ENCODE measurements around the gene PHF21B.
"Not testable (repeated sequence)": the region's sequence is repeated elsewhere in the genome, so short reads cannot be mapped to it uniquely, and the experiment has no call there.

The PHF21B gene

DNA sequence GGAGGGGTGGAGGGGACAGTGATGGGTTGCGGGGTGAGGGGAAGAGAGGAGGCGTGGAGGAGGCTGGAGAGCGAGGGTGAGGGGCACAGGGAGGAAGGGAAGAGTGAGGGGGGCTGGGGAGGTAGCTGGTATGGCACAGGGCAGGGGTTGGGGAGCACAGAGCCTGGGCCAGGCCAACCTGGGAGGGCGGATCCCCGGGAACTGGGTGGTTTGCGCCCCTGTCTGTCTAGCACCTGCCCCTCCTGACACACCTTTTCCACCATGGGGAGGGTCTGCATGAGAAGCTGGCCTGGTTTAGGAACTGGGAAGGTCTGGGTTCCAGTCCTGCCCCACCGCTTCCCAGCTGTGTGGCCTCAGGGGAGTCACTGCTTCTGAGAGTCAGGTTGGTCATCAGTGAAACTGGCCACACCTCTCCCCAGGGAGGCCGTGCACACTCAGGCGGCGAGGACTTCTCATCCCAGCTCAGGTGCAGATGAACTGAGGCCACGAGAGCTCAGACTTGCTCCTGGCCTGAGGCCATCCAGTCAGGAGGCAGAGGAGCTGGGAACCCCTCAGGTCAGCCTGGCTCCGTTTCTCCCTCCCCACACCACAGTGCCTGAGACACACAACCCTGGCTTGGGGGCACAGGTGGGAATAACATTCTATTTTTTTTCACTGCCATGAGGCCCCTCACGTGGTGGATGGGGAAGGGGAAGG, 95.6 kb downstream of the PHF21B start:
- no peak for DNase-seq

GRCh38 chr22:44913198-44913983, 96.4 kb downstream of the PHF21B start:
- DNase-seq, result no peak

DNA sequence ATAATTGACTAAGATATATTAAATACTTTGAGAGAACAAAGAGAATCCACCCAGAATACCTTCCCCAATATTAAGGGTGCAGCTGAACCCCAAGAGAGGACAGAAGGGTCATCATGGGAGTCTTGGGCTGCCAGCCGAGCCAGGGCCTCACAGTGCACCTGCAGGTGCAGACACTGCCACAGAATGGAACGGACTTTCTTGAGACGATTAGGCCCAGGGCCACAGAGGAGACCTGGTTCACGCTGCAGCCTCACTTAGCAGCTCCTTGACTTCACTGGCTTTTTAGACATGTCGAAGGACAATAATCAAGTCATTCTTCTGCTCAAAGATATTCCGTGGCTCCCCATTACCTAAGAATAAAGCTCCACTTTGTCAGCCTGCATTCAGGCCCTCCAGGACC, 100.6 kb downstream of the PHF21B start:
- DNase-seq, result no peak

GRCh38 chr22:44907765-44908737, 101.8 kb downstream of the PHF21B start:
- DNase-seq, result no peak

DNA sequence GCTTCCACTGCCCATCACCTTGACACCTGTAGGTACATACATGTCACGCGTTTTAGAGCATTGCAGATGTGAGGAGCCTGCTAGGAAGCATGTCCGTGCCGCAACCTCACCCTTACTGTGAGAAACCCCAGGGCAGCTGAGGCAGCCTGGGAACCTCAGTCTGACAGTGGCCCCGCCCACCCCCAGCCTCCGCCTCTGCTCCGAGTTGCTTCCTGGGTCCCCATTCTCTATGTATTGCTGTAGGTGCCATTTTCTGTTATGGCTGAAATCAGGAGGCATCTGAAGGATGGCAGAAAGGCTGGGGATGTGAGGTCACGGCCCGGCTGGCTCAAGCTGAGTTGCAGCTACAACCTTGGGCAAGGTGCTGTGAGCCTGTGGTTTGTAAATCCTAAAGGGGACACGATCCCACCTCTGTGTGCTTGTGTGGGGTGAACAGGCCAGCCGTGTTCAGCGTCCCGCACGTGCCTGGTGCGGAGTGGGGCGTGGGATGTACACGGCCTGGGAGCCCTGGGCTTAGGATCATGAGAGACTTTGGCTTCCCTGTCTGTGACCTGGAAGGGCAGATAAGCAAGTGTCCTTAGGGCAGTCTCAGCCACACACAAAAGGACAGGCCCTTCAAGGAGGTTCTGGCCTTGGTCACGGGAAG, 102.7 kb downstream of the PHF21B start:
- no peak for DNase-seq

DNA sequence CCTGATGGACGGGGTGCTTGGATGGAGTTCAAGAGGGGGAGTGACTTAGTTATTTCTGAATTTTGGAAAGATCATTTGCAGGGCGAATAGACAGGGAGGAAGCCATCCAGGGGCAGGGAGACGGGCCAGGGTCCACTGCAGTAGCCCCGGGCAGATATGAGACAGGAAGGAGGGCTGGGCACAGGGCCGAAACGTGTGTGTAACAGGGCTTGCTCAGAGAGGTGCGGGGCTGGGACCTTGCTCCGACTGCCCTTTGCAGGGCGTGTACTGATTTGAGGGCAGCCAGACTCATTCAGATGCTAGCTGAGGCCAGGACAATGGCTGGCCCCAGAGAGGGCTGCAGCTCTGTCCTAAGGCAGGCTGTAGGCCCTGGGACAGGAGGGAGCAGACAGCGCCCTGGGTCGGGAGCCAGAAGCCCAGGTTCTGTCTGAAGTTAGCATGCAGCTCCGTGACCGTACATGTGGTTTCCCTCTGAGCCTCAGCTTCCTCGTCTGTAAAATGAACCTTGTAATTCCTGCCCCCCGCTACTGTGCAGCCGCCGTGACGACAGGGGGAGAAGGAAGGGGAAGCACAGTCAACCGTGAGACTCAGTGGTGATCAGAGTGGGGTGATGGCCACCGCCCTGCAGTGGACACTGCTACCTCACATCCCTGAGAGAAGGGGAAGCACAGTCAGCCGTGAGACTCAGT, 103.4 kb downstream of the PHF21B start:
- DNase-seq, result no peak

GRCh38 chr22:44904492-44905152, 105.2 kb downstream of the PHF21B start:
- not testable (repeated sequence) for DNase-seq

GRCh38 chr22:44903164-44903563, 106.6 kb downstream of the PHF21B start:
- not testable (repeated sequence) for DNase-seq

GRCh38 chr22:44901301-44901700, 108.5 kb downstream of the PHF21B start:
- no peak for DNase-seq

DNA sequence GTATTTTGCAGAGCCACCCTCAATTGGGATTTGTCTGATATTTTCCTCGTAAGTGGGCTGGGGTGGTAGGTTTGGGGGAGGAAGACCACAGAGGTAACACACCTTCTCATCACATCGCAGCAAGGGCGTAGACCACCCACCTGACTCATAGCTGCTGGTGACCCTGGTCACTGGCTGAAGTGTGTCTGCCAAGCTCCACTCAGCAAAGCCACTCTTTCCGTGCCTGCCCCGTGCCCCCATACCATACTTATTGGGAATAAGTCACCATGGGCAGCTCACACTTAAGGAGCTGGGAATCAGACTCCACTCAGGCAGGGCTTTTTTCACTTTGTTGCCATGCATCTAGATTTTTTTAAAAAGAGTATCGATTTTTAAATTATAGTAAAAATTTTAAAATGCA, 111.6 kb downstream of the PHF21B start:
- DNase-seq, result no peak

- no peak for DNase-seq
Observed at GRCh38 chr22:44895296-44896055, 114.3 kb downstream of the PHF21B start.

DNA sequence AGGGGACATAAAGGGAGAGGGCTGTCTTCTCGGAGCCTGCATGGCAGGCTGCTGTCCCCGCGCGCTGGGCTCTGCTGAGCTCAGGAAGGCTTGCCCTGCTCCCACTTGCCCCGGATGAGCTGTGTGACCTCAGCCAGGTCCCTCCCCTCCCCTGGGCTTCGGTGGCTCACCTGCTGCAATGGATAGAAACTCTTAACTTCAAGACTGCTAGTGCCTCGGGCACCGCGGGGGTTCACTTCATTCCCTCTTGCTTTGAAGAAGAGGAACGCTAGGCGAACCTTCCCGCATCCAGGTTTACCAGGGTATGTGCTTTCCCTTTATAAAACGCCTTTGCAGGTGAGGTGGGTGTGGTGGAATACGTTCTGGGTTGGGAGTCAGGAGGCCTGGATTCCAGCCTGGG, 115.0 kb downstream of the PHF21B start:
- no peak for DNase-seq

DNA sequence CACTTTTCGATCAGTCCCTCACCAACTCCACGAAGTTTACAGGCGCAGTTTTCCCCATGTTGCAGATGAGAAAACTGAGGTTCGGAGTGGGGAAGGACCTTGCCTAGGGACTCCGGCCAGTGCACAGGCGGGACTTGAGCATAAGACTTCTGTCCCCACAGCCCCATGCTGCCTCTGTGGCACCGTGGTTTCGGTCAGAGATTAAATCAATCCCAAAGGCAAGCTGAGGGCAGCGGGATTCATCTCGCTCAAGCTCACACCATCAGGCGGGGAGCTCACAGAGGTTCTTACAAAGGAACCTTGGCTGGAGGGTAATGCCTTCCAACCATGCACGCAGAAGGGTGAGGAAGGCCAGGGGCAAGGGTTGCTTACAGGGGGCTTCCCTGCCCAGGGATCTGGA, 115.5 kb downstream of the PHF21B start:
- no peak for DNase-seq

DNA sequence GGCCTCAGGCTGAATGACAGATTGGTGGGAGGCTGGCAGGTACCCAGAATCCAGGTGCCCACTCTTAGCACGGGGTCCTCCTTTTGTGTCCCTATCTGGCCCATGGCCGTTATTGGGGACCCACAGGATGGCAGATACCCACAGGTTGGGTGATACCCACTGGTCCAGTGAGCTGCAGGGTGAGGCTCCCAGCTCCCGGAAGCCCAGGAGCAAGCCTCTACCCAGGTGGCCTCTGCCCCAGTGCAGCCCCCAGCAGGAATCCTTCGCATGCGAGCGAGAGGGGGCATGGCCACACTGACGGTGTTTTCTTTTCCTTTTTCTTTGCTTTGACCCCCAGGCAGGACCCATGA, 116.1 kb downstream of the PHF21B start:
- no peak for DNase-seq

DNA sequence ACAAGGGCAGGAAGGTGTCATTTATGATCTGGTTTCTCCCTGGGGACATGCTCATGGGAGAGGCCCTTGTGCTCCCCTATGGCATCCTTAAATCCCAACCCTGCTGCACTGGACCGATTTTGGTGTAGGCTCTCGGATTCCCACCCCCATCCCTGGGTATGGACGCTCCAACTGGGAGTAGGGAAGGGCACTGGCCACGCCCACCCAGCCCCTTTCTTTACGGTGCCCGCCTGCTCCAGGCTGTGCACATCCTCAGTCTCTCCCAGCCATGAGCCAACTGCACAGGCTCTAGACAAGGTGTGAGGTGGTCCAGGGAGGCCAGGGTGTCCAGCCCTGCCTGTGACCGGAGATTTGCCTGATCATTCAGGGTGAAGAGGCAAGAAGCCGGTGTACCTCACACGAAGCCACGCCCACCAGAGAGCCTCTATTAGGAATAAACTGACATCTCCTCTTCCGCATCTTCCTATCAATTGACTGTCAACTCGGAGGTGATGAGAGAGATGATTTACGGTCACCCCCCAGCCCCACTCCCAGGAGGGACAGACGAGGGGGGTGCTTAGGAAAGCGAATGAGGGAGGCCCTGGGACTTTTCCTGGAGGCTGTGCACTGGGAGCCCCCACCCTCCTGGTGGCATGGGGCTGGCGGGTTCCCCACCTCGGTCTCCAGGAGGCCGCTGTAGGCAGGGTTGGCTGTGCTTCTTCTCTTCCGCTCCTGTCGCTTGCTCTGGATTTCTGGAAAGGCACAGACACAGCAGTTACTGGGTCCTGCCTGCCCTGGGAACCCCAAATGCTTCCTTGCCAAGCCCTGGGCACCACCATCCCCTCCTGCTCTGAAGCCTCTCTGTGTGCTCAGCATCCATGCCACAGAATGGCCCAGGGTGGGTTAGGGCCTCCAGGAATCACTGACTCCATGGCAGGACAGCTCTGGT, 116.7 kb downstream of the PHF21B start:
- no peak for DNase-seq

GRCh38 chr22:44892243-44892642, 117.6 kb downstream of the PHF21B start:
- no peak for DNase-seq

- DNase-seq, result no peak
Observed at GRCh38 chr22:44891791-44892190, 118.0 kb downstream of the PHF21B start.

DNA sequence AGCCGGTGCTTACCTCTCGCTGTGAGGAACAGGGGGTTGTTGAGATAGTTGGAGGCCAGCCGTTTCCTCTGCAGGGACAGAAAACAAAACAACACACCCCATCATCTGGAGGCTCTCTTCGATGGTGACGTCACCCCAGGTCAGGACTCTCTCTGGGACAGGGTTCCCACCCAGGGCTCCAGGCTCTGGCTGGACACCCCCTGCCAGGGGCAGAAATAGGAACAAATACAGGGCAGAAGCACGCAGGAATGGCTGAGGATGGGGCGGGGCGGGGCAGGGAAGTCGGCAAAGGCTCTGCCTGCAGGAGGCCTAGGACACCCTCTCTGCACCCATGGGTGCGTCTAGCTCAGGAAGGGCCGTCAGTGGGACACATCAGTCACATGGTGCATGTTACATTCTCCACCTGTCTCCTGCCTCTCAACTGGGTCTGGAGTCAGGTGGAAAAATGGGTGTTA, 118.5 kb downstream of the PHF21B start:
- DNase-seq, result no peak

DNA sequence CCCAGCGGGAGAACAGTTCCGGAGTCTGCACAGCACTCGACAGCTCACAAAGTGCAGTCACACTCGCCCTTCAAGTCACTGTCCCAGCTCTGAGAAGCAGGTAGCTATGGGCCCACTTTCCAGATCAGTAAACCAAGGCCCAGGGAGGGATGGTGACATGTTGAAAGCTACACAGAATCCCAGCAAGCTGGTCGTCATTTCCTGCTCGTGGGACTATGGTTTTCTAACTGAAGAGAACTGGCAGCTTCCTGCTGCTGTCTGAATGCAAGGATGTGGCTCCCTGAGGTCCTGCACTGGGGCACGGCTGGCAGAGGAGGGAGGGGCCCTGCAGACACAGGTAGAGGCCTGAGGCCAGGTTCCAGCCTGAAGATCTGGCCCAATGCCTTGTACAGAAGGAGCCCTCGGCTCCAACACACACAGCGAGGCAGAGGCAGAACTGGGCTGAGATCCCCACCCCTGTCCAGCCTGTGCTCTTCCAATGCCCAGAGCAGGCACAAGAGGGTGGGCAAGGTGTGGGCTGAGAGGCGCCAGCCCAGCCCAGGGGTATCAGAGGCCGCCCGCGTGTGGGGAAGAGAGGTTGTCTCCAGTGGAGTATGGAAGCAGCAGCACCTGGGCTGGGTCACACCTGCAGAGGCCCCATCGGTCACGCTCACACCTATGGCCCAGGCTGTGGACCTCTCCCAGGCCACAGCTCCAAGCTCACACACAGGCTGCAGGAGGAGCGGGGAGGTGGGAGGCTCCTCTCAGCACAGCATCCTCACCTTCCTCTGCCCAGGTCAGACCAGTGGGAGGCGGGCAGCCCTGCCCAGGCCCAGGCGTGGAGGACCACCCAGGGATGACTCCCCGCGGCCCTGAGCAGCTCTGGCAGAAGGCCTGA, 119.2 kb downstream of the PHF21B start:
- no peak for DNase-seq

All from 8988T (cell line).